ENCODE data around the gene ZMYM4.

DNA sequence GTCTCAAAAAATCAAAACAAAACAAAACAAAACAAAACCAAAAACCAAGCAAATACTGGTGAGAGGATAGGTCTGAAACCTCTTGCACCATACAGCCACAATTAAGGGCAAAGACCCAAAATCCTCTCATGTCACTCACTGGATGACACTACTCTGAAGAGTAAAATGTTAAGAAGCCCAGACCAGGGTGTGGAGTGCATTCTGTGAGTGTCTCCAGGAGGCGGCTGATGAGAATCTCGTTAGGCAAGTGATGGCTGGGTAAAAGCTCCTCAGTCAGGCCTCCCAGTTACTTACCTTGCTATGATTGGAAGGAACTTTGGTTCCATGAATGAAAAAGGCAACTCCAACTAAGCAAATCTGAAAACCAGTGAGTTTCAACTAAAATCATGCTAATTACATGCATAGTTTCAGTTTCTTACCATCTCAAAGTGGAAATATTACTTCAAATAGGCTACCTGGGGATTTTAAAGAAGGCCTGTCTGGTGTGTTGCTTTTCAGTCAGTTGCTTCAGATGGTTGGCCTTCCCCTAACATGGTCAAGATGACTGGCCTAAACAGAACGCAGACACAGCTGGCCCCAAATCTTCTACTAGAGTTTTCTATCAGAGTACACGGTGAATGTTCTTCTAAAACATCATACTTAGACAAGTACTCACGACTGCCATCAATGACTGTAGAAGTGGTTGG is 193.6 kb downstream of the ZMYM4 start:
- no peak for TF ChIP-seq POLR2A (IDR thresholded peaks at IDR 0.05)
- TF ChIP-seq, protein P1, sequence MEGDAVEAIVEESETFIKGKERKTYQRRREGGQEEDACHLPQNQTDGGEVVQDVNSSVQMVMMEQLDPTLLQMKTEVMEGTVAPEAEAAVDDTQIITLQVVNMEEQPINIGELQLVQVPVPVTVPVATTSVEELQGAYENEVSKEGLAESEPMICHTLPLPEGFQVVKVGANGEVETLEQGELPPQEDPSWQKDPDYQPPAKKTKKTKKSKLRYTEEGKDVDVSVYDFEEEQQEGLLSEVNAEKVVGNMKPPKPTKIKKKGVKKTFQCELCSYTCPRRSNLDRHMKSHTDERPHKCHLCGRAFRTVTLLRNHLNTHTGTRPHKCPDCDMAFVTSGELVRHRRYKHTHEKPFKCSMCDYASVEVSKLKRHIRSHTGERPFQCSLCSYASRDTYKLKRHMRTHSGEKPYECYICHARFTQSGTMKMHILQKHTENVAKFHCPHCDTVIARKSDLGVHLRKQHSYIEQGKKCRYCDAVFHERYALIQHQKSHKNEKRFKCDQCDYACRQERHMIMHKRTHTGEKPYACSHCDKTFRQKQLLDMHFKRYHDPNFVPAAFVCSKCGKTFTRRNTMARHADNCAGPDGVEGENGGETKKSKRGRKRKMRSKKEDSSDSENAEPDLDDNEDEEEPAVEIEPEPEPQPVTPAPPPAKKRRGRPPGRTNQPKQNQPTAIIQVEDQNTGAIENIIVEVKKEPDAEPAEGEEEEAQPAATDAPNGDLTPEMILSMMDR (IDR thresholded peaks at IDR 0.05), result no peak

Measured in adrenal gland (tissue), 5 donors.